A673 (cell line): ENCODE data around the gene RBM42. TPM values are rescaled to one million over a fixed set of nuclear protein-coding genes. Genes with fewer than 3 reads are reported as not detected.
A peak's percentile ranks its signal among the peaks of the same experiment; 100 is the strongest.

Source experiments
- BruUV-seq: library from RNA; stranded (reverse); fragments of 400-500 nt; replicated peaks from 2 replicates; lab custom pipeline; 2021; lab: Mats Ljungman, UMichigan
- CTCF ChIA-PET: fragments of 300-600 bp; sonication (Branson Sonifier 250); formaldehyde crosslinking; loops from one replicate; lab custom pipeline; 2022; ENCODE audit warnings: antibody characterized with exemption; lab: Charles Lee
- POLR2A ChIA-PET: fragments of 300-600 bp; sonication (Branson Sonifier 250); formaldehyde crosslinking; loops from one replicate; lab custom pipeline; 2022; ENCODE audit warnings: antibody characterized with exemption; ENCODE audit not compliant: low non-redundant PET; lab: Charles Lee
- DNase-seq: peaks from one replicate; pipeline ENCODE4 v3.0.0-alpha.2; 2015; ENCODE audit warnings: low spot score
- H3K27ac ChIP-seq: fragments of 200-600 bp; sonication (generic); 2 replicates; pipeline ENCODE4 v1.5.1; 2016; ENCODE audit warnings: mixed run types, low read depth, mild to moderate bottlenecking, mixed read lengths, antibody characterized with exemption, low read length; ENCODE audit not compliant: poor library complexity, severe bottlenecking
- H3K27me3 ChIP-seq: fragments of 200-600 bp; sonication (generic); replicated peaks from 2 replicates; pipeline ENCODE4 v1.6.1; 2017; ENCODE audit warnings: mixed run types, low read depth, mild to moderate bottlenecking, mixed read lengths, antibody characterized with exemption, low read length; ENCODE audit not compliant: insufficient read depth, poor library complexity
- H3K36me3 ChIP-seq: fragments of 200-600 bp; sonication (generic); 2 replicates; pipeline ENCODE4 v1.6.1; 2016; ENCODE audit warnings: mixed run types, mild to moderate bottlenecking, mixed read lengths, antibody characterized with exemption, low read length; ENCODE audit not compliant: insufficient read depth, poor library complexity, severe bottlenecking
- H3K4me1 ChIP-seq: fragments of 200-600 bp; sonication (generic); 2 replicates; pipeline ENCODE4 v1.6.1; 2017; ENCODE audit warnings: mixed run types, mild to moderate bottlenecking, mixed read lengths, antibody characterized with exemption, low read length; ENCODE audit not compliant: insufficient read depth, poor library complexity, severe bottlenecking
- H3K4me3 ChIP-seq: fragments of 200-600 bp; sonication (generic); 2 replicates; pipeline ENCODE4 v1.5.1; 2016; ENCODE audit warnings: low read depth, mixed run types, mild to moderate bottlenecking, mixed read lengths, low read length; ENCODE audit not compliant: poor library complexity, severe bottlenecking
- H3K9me3 ChIP-seq: fragments of 200-600 bp; sonication (generic); 2 replicates; pipeline ENCODE4 v1.6.1; 2016; ENCODE audit warnings: mixed run types, low read depth, mild to moderate bottlenecking, mixed read lengths, antibody characterized with exemption, low read length; ENCODE audit not compliant: poor library complexity, severe bottlenecking
- CTCF ChIP-seq: fragments of 300-800, 200-600 bp; sonication (generic); conservative IDR thresholded peaks from 2 replicates; pipeline ENCODE4 v1.5.1; 2017; ENCODE audit warnings: low read depth, mild to moderate bottlenecking, antibody characterized with exemption, low read length, moderate library complexity, mixed read lengths
- EZH2 ChIP-seq: fragments of 200-600 bp; sonication (generic); IDR thresholded peaks from 2 replicates; pipeline ENCODE4 v1.6.1; 2017; ENCODE audit warnings: borderline replicate concordance, low read depth, mild to moderate bottlenecking, mixed read lengths, antibody characterized with exemption, low read length; ENCODE audit not compliant: poor library complexity, severe bottlenecking
- intact Hi-C: fragments of 100-400 bp; cut with micrococcal nuclease; formaldehyde crosslinking; loops from one replicate; pipeline ENCODE4 v1.10.0; 2022; ENCODE audit not compliant: unreplicated experiment
- total RNA-seq: library from RNA; stranded (reverse); gene quantifications from 2 replicates; pipeline ENCODE4 v1.2.3, GENCODE V29; 2021

The RBM42 gene
- total RNA-seq, 1 experiment from 2014 or later, result 106 TPM

DNA sequence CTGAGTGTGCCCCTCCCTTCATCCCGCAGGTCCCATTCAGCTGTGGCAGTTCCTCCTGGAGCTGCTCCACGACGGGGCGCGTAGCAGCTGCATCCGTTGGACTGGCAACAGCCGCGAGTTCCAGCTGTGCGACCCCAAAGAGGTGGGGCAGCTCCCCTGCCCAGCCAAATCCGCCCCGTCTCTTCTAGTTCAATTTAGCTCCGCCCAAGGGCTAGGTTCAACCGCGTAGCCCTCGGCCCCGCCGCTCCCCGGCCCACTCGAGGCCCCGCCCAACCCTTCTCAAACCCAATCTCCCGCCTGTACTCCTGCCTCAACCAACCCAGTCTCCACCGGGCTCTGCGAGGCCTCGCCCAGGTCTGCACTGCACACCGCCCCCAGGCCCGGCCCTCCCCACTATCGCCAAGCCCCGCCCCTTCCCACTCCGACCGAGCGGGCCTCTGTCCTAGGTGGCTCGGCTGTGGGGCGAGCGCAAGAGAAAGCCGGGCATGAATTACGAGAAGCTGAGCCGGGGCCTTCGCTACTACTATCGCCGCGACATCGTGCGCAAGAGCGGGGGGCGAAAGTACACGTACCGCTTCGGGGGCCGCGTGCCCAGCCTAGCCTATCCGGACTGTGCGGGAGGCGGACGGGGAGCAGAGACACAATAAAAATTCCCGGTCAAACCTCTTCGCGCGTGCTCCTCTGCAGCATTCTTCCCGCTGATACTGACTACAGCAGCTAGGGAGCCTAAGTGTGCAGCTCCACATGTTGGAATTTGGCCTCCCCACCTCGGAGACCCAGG is 15.6 kb downstream of the RBM42 start:
- TF ChIP-seq CTCF, result no peak
- no peak for TF ChIP-seq EZH2
- intact Hi-C loops, result loop anchor here (10.0 kb wide), 1 partner anchor 290 kb away; the partner anchor contains the start of gene FFAR3
- Histone ChIP-seq H3K4me3 (peak overlapping the region; percentile 60), H3K27ac (peak overlapping the region; percentile 85), H3K4me1 (peaks cover 20% of the 10 kb centered on the region), H3K36me3 (no peaks in the 10 kb centered on the region), H3K27me3 (no peaks in the 10 kb centered on the region), H3K9me3 (no peaks in the 10 kb centered on the region)
- ChIA-PET POLR2A (no interaction called here), CTCF (interaction anchor here (0.6 kb wide), 1 partner anchor 46 kb away, joined by 3 read pairs; no protein-coding TSS in a partner anchor)
- BruUV-seq, result no TSS peak
- DNase-seq, result peak; percentile 97

DNA sequence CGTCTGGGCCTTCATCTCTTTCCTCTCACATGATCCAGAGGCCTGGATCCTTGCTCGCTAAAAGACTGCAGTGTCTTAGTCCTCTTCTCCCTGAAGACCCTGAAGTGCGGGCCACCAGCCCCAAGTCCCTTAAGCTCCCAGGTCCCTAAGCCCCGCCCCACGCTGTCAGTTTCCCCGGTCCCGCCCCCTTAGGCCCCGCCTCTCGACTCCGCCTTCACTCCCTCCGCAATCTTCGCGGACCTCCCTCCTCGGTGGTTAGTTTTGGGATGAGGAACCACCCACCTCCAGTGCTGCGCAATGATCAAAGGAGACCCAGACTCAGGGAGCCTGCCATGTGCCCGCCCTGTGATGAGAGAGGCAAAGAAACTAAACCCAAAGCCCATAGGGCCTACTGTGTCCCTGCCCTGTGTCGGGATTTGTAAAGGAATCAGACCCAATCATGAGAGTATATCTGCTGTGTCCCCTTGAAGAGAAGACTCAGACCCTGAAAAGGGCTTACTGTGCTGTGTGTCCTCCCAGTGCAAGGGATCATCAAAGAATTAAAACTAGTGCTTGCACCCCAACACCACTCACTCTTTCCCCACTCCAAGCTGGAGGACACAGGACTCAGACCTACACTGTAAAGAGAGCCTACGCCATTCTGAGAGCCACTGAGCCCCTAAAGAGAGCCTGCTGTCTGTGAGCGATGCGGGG is 16.3 kb downstream of the RBM42 start:
- TF ChIP-seq EZH2 (no peak), CTCF (no peak)
- Histone ChIP-seq H3K36me3 (peaks cover 6% of the 10 kb centered on the region), H3K4me1 (peaks cover 21% of the 10 kb centered on the region), H3K4me3 (peak overlapping the region; percentile 60), H3K27me3 (no peaks in the 10 kb centered on the region), H3K9me3 (no peaks in the 10 kb centered on the region), H3K27ac (peak overlapping the region; percentile 85)
- DNase-seq, result peak; percentile 88
- intact Hi-C loops, result loop anchor here (10.0 kb wide), 1 partner anchor 290 kb away; the partner anchor contains the start of gene FFAR3
- ChIA-PET CTCF (no interaction called here), POLR2A (no interaction called here)
- no TSS peak for BruUV-seq

DNA sequence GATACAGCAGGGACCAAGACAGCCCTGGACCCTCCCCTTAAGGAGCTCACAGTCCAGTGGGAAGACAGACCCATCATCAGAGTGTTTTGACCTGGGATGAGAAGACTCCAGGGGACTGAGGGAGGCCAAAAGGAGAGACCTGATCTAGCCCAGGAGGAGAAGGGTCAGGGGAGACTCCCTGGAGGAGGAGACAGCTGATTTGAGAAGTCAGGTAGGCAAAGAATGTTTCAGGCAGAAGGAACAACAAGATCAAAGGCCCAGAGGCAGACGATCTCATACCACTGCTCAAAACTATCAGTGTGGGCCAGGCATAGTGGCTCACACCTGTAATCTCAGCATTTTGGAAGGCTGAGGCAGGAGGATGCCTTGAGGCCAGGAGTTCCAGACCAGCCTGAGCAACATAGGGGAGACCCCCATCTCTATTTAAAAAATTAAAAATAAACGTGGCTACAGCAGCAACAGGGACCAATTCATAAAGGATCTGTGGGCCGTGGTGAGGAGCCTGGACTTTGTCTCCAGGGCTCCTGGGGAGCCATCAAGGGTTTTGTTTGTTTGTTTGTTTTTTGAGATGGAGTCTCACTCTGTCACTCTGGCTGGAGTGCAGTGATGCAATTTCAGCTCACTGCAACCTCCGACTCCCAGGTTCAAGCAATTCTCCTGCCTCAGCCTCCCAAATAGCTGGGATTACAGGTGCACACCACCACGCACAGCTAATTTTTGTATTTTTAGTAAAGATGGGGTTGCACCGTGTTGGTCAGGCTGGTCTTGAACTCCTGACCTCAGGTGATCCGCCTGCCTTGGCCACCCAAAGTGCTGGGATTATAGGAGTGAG is 17.1 kb downstream of the RBM42 start:
- CTCF ChIA-PET, result no interaction called here
- DNase-seq, result no peak
- Histone ChIP-seq H3K4me1 (peaks cover 21% of the 10 kb centered on the region), H3K27me3 (no peaks in the 10 kb centered on the region), H3K36me3 (peaks cover 10% of the 10 kb centered on the region), H3K9me3 (no peaks in the 10 kb centered on the region), H3K27ac (no peak overlapping the region), H3K4me3 (no peak overlapping the region)
- POLR2A ChIA-PET, result no interaction called here
- no TSS peak for BruUV-seq
- TF ChIP-seq EZH2 (no peak), CTCF (no peak)
- intact Hi-C loops, result loop anchor here (10.0 kb wide), 1 partner anchor 291 kb away; the partner anchor contains the start of gene FFAR3
